HG02759 (cell line): ENCODE measurements around the gene RBBP8.
"Not testable (repeated sequence)": the region's sequence is repeated elsewhere in the genome, so short reads cannot be mapped to it uniquely, and the experiment has no call there.

Experiments used
- ATAC-seq: cut with Tn5 transposase; IDR thresholded peaks from one replicate; pipeline ENCODE4 v1.9.1; 2021; ENCODE audit warnings: mild to moderate bottlenecking, moderate library complexity; ENCODE audit not compliant: unreplicated experiment

RBBP8 gene

GRCh38 chr18:22933206-22933965, at the start of gene RBBP8:
Gene RBBP8 (plus strand): TSS chr18:22933328. CDS start chr18:22936852, 3,524 bp downstream.
- ATAC-seq: peak; percentile 88

GRCh38 chr18:22883827-22884226, 49.3 kb upstream of the RBBP8 start:
- no peak for ATAC-seq

- not testable (repeated sequence) for ATAC-seq
These were observed 47.4 kb upstream of the RBBP8 start for GRCh38 chr18:22885694-22886093.

DNA sequence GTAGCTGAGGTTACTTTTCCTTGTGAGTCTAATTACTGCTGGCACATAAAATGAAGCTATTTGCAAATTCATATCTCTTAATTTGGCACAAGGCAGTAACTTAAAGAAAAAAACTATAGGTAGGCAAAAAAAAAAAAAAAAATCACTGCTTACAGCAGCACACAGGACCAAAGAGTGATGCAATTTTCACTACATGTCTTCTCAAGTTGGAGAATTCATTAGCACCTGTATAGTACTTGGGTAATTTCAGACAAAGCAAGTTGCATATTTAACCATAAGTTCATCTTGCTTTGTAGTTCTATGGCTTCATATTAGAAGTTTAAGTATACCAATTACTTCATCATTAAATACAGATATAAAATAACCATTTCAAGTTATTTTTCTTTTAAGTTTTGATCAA, 33.7 kb upstream of the RBBP8 start:
- ATAC-seq: no peak

GRCh38 chr18:22900558-22901238, 32.4 kb upstream of the RBBP8 start:
- ATAC-seq: no peak

DNA sequence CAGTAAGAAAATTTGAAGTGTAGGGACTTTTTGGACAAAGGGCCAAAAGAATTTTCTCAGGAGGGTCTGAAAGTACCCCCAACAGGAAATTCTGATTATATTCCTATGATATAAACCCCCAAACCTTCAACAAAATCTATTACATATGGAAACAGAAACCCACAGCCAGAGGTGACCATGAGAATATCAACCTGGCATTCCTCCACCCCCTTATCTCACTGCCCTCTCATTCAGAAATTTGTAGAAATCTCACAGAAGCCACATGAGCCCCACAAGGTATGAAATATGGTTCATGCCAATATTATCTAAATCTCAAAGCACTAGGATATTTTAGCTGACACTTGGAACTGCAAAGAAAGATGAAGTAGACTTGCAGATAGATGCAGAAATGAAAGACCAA, 31.0 kb upstream of the RBBP8 start:
- no peak for ATAC-seq

DNA sequence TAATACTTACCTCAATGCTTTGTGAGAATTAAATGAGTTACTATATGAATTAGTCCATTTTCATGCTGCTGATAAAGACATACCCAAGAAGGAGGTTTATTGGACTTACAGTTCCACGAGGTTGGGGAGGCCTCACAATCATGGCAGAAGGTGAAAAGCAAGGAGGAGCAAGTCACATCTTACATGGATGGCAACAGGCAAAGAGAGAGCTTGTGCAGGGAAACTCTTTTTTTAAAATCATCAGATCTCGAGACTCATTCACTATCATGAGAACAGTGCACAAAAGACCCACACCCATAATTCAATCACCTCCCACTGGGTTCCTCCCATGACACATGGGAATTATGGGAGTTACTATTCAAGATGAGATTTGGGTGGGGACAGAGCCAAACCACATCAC, 29.9 kb upstream of the RBBP8 start:
- not testable (repeated sequence) for ATAC-seq

DNA sequence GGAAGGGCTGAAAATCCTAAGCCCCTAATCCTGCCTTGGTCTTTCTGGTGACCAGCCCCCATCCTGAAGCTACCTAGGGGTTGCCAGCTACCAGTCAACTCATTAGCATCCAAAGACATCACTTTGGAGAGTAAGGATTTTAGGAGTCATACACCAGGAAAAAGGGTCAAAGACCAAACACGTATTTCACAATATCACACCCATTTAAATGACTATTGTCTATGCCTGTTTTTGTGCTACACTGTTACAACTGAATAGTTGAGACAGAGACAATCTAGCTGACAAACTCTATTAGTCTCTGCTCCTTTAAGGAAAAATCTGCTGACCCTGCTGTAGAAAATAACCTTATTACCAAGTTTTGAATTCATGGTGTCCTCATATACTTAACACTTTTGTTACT, 21.0 kb upstream of the RBBP8 start:
- no peak for ATAC-seq

DNA sequence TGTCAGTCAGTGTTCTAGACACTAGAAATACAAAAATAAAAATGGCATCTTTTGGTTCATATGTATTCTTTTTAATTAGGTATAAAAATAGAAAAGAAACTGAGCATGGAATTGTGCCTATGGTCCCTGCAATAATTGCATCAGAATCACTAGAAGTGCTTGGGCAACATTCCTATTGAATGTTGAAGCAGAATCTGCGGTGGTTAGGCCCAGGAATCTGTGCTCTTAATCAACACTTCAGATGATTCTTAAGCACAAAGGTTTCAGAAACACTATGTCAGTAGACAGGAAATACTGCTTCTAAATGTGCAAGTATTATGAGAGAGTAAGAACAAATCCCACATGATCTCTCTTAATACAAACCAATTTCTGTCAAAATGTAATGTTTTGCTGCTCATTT, 20.3 kb upstream of the RBBP8 start:
- no peak for ATAC-seq

- no peak for ATAC-seq
These were observed 19.3 kb upstream of the RBBP8 start for GRCh38 chr18:22913861-22914260.

DNA sequence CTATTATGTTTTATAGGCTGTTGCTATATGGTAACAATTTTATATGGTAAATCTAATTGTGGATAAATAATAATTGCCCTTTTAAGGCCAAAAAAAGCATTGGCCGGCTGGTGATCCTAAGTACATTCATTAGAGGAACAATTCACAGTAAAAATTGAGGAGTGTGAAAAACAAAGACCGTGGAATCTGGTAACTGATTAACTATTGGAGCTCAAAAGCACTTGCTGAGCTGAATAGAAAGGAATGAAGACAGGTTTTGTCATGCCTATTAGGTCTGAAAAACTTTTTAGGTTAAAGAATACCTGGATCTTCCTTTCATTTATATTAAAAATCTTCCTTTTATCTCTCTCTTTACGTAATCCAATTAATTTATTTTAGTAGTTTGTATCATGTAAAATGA, 18.5 kb upstream of the RBBP8 start:
- no peak for ATAC-seq

DNA sequence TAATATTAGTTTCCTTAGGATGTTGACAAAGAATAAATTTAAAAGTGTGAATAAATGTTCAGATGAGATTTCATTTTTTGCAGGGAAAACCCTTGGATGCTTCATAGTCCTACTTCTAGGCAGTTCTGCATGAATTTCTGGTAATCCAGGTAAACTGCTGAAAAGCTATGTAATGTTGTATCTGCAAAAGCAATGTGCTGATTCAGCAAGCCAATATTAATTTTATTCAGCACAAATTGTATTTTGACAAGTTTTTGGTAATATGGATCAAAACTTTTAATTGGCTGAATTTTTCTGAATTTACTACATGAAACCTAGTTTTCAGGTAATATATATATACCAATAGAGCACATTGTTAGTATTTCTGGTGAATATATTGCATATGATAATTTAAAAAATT, 17.8 kb upstream of the RBBP8 start:
- no peak for ATAC-seq

DNA sequence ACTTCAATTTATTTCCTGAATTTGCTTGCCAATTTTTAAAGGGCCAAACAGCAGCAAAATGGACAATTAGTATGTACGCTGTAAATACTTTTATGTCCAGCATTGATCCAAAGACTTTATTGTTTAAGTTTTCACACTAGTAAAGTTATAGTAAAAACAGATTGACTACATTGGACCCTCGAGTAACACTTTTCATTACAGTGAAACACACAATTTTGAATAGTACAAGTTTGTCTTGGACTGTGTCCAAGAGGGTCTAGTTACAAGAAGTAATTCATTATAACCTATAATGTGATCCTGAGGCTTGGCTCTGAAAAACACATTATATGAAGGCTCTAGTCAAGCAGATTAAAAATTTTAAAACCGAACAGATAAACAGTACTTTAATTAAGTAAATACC, 11.4 kb upstream of the RBBP8 start:
- ATAC-seq: no peak

- no peak for ATAC-seq
These were observed 8.5 kb upstream of the RBBP8 start for GRCh38 chr18:22924589-22924988.

DNA sequence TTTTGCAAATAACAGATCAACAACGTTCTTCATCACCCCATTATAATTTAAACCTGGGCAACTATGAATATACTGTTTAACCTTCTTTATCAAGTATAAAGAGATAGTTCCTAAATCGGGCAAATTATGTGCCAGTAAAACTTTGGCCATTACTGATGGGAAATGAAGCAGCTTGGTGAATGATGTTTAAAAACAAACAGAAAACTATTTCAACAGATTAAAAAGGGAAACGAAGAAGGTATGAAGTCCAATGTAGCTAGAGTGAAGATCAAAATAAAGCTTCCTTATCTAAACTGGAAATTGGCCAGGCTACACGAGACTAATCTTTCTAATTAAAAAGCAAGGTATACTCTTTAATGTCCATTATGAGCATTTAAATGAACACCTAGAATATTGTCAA, 6.7 kb upstream of the RBBP8 start:
- ATAC-seq: no peak

GRCh38 chr18:22928339-22928738, 4.8 kb upstream of the RBBP8 start:
- no peak for ATAC-seq

DNA sequence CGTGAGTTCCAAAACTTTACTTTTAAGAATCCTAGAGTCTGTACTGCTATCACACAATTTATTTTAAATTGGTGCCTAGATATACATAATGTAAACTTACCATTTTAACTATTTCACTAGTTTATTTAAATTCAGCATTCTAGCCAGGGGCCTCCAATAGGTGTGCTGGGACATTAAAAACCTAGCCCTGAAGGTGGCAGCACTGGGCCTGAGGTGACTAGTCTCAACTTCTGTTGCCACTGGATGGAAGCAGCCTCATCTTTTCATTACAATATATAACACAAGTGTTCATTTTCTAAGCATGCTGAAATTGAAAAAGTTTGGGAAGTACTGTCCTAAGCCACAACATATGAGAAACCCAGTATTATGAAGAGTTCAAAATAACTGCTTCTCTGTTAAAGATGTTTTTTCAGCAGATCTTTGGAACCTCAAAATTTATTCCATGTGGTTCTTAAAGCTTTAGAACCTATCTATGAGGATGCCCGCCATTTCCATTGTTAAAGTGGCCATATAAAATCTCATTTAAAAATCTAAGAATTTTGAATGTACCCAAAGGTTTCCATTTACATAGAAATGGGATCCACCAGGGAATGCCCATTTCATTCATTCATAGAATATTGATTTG, 2.9 kb upstream of the RBBP8 start:
- ATAC-seq: peak; percentile 44

DNA sequence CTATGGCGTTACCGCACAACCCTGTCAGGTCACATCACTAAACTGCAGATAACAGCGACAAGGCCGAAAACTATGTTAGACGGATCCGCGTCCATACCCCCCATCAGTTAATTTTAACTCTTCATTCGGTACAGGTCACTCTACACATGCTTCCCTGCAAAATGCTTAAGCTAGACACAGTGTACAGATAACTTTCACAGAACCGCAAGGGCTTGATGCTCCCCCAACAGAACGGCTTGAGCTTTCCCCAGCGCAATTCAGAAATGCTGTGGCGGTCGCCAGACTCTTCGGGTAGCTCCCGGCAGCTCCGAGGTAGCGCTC, 283 bp upstream of the RBBP8 start:
- ATAC-seq: peak; percentile 27

GRCh38 chr18:22933966-22934423, 867 bp downstream of the RBBP8 start:
- peak; percentile 16 for ATAC-seq

- ATAC-seq: no peak
These were observed 1.7 kb downstream of the RBBP8 start for GRCh38 chr18:22934789-22935188.

- ATAC-seq: no peak
These were observed 2.3 kb downstream of the RBBP8 start for GRCh38 chr18:22935431-22935830.

DNA sequence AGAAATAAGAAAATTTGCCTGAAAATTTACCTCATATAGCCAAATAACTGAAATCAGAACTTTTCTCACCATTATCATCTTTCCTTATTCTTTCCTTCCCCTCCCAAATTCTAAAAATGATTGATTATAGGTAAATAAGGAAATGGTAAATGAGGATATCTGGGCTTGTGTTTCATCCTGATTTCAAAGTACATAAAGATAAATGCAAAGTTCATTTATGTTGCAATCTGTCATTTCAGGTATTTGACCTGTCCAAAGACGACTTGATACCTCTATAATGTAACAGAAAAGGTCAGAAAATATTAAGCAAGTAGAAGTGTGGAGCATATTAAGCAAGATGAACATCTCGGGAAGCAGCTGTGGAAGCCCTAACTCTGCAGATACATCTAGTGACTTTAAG, 3.4 kb downstream of the RBBP8 start:
- ATAC-seq: no peak
